Measurements from ENCODE around the gene PRPSAP1. TPM values are rescaled to one million over a fixed set of nuclear protein-coding genes. Genes with fewer than 3 reads are reported as not detected.

PRPSAP1 gene
- total RNA-seq, 1 experiment from 2014 or later = 38.4 TPM

- H2BK20ac ChIP-seq (ENCODE audit: low read depth, low read length, poor library complexity, severe bottlenecking) = no peak overlapping the region
- H3K56ac ChIP-seq (ENCODE audit: insufficient read length, low read depth, low read length) = no peak overlapping the region
- H3K23ac ChIP-seq (ENCODE audit: insufficient read length, low read depth, low read length) = no peak overlapping the region
- no peak overlapping the region for H2BK12ac ChIP-seq (ENCODE audit: insufficient read length, low read depth, low read length)
- no peak overlapping the region for H2BK15ac ChIP-seq (ENCODE audit: low read depth, low read length)
- H3K4me3 Mint-ChIP-seq = no peak overlapping the region
- no peaks in the 10 kb centered on the region for H3K9me3 ChIP-seq (ENCODE audit: control insufficient read depth, low read depth, low read length)
- H3K4me1 ChIP-seq (ENCODE audit: insufficient read depth, low read length) = no peaks in the 10 kb centered on the region
- H3K79me1 ChIP-seq (ENCODE audit: insufficient read depth, low read depth, low read length, poor library complexity, severe bottlenecking) = no peaks in the 10 kb centered on the region
- H4K5ac ChIP-seq (ENCODE audit: insufficient read length, low read depth, low read length) = no peak overlapping the region
- H3K4ac ChIP-seq (ENCODE audit: low read depth, low read length) = no peak overlapping the region
- H2AK5ac ChIP-seq (ENCODE audit: insufficient read length, low read length) = no peak overlapping the region
- no peak overlapping the region for H3K14ac ChIP-seq (ENCODE audit: insufficient read depth, low read length)
- H3K36me3 Mint-ChIP-seq (ENCODE audit: insufficient read depth in 1 of 3, low read depth in 3 of 3) = peaks cover 0 to 30% (median 23%) of the 10 kb centered on the region in 3 experiments; a peak in 6 of 7 replicates
- no peaks in the 10 kb centered on the region for H3K27me3 ChIP-seq (ENCODE audit: insufficient read depth, low read length)
- H3K27me3 Mint-ChIP-seq (ENCODE audit: low read depth) = no peaks in the 10 kb centered on the region
- no peak overlapping the region for H4K8ac ChIP-seq (replicated peaks; ENCODE audit: insufficient read length, low read depth, low read length)
- TF ChIP-seq CTCF (conservative IDR thresholded peaks at IDR 0.05) = no peak
- H3K79me2 ChIP-seq (ENCODE audit: insufficient read depth, low read length) = no peaks in the 10 kb centered on the region
- H3K9ac ChIP-seq (ENCODE audit: extremely low read depth, insufficient read length, low read length) = no peak overlapping the region
- H3K23me2 ChIP-seq (ENCODE audit: insufficient read length, low read depth, low read length, poor library complexity, severe bottlenecking) = no peaks in the 10 kb centered on the region
- 0 out of 4 replicates have a peak, but pooled peaks cover 0 to 4% of the 10 kb centered on the region in 2 experiments for H3K4me1 Mint-ChIP-seq
- no peak for DNase-seq
- no peak overlapping the region for H2AFZ ChIP-seq (ENCODE audit: low read length)
- H3K27ac Mint-ChIP-seq = no peak overlapping the region
- no peak overlapping the region for H3K4me2 ChIP-seq (ENCODE audit: insufficient read depth, insufficient read length, low read length)
- no peak overlapping the region for H2BK5ac ChIP-seq (ENCODE audit: insufficient read length, low read length)
- no CpG with 5 or more reads among the region's 2 CpGs for WGBS (ENCODE audit: extremely low coverage, insufficient read length, low lambda C conversion rate)
- no peak overlapping the region for H3K18ac ChIP-seq (ENCODE audit: insufficient read length, low read depth, low read length)
- H4K91ac ChIP-seq (ENCODE audit: insufficient read length, low read depth, low read length) = no peak overlapping the region
- H3K9me3 Mint-ChIP-seq = no peaks in the 10 kb centered on the region
- H4K20me1 ChIP-seq (ENCODE audit: control insufficient read depth, insufficient read depth, insufficient read length) = no peaks in the 10 kb centered on the region
- H2BK120ac ChIP-seq (ENCODE audit: low read depth, low read length, poor library complexity, severe bottlenecking) = no peak overlapping the region
- H3K27ac ChIP-seq (ENCODE audit: insufficient read length, low read depth, low read length) = no peak overlapping the region
- H3T11ph ChIP-seq (ENCODE audit: low read length) = no peak overlapping the region
Measured at GRCh38 chr17:76317535-76317934, 36.2 kb downstream of the PRPSAP1 start.

Data from H9 (cell line).